DMS79 (cell line): ENCODE results near the gene TTC27.
"Not testable (repeated sequence)": the region's sequence is repeated elsewhere in the genome, so short reads cannot be mapped to it uniquely, and the experiment has no call there.

ENCODE experiments used
- DNase-seq: peaks from one replicate; lab custom pipeline; 2025; lab: John Stamatoyannopoulos, UW

The TTC27 gene

DNA sequence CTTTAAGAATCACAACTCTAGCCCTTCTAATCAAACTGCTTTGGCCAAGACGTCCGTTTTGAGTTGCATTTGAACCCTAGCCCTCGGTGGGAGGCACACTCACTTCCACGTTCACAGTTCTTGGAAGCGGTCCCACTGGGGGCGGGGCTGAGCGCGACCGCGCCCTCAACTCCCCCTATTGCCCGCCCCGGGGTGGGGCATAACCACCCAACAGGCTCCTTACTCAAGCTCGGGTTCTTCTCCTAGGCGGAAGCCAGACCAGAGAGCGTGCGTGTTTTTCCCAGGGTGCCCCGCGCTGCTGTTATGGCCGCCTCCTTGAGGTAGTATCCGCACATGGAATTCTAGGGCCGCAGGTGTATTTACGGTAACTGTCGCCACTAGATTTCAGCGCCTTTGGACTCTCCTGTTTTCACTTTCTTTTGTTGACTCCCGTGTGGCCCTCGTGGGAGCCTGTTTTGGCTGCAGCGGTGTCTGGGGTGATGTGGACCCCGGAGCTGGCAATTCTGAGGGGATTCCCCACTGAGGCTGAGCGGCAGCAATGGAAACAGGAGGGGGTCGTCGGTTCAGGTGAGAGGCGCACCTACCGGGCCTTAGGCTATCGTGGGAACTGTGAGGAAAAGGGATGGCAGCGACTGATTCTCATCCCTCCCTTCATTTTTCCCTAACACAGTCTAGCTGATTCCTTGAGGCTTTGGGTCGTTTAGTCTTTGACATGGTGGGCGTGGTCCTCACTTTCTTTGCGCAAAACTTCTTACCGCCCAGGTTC, at the start of gene TTC27:
TSS of gene TTC27 (plus strand) at position 237 of the 766 bp plus-strand sequence. CDS start at position 480, 243 bp downstream.
- peak; percentile 90 for DNase-seq

DNA sequence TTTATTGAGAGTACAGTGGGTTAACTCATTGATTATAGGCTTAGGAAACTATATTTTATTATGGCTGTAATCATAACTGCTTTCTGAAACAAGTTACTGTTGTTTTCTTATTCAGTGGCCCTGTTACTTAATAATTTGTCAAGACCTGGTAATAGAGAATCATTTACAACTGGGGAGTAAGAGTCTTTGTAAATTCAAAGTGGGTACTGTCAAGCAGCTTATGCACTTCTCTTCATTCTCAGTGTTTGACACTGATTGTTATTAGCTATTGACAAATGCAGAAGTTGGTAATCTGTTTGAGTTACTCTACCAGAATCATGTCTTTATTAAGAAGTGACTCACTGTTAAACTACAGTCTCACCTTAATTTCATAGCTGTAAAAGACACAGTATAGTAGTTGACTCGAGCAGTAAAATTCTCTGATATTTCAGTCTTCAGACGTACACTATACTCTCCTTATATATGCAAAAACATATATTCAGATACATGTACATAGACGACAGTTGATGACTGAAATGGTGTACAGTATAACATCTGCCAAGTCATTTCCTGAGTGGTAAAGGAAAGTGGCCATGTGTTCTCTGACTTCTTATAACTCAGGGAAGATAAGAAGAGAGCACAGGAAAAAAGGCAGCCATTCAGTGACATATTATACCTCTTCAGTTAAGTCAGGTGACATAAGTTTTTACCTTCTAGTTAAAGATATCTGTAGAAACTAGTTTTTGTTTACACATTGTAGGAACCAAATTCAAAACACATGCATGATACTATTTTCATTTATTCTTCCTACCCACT, 36.0 kb upstream of the TTC27 start:
- no peak for DNase-seq

DNA sequence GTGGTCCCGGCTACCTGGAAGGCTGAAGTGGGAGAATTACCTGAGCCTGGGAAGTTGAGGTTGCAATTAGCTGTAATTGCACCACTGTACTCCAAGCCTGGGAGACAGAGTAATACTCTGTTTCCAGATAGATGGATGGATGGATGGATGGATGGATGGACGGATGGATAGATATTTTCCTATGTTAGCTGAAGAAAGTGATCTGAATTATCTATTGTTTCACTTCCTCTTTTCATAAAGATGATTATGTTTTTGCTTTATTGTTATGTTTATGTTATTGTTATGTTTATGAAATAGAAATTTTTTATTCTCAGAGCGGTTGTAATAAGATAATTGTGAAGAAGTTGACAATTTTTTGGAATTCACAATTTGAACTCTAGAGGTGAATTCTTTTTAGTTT, 33.3 kb upstream of the TTC27 start:
- DNase-seq: no peak

DNA sequence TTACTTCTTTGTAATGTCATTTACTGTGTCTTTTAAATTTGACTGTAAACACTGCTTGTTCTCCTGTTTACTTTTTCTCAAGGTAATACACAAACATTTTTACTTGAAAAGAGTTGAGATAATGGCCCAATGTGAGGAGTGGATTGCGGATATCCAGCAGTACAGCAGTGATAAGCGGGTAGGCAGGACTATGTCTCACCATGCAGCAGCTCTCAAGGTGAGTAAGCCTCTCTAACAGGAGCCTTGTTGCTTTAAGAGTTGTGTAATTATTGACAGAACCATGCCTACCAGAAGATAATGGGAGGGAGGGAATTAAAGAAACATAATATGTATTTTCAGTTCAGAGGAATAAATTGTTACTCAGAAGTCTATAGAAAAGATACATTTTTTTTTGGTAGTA, 16.5 kb upstream of the TTC27 start:
- DNase-seq: no peak

DNA sequence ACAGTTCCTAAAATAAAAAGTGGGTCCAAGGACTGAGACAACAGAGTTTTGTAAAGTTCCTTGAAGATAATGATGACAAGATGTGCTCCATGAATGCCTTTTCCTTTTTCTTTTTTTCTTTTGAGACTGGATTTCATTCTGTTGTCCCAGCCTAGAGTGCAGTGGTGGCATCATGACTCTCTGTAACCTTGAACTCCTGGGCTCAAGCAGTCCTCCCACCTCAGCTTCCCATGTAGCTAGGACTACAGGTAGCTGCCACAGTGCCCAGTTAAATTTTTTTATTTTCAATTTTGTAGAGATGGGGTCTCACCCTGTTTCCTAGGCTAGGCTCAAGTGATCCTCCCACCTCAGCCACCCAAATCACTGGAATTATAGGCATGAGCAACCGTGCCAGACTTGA, 16.1 kb upstream of the TTC27 start:
- no peak for DNase-seq

DNA sequence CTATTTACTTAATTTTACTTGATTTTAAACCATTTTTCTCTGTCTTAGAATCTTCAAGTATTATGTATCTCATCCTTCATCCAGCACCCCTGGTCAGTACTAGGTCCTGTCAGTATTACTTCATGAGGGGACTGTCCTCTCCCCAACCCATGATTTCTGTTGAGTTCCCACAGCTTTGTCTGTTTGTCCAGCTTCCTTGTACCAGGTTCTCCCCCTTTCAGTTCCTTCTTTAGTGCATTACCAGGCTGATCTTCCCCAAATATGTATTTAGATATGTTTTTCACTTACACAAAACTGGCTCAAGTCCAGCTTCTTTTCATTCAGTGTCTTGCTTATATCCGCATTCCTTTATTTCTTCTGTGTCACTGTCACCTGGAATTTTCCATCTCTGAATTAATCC, 13.8 kb upstream of the TTC27 start:
- no peak for DNase-seq

DNA sequence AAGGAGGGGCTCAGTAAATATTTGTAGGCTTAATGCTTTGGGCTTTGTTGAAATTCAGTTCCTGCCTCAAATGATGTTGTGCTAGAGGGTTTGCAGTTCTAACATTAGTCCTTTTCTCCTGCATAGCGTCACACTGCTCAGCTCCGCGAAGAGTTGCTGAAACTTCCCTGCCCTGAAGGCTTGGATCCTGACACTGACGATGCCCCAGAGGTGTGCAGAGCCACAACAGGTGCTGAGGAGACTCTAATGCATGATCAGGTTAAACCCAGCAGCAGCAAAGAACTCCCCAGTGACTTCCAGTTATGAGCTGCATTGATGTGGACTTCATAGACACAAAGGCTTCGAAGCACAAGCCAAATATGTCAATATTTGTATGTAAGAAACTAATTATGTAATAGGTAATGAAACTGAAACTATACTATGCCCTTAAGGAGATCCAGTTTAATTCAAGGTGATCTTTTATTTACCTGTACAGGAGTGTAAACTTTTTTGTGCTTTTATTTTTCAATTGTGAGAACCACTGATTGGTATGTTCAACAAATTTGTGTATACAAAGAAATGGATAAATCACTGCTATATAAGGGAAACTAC, 10.2 kb upstream of the TTC27 start:
- DNase-seq: no peak

DNA sequence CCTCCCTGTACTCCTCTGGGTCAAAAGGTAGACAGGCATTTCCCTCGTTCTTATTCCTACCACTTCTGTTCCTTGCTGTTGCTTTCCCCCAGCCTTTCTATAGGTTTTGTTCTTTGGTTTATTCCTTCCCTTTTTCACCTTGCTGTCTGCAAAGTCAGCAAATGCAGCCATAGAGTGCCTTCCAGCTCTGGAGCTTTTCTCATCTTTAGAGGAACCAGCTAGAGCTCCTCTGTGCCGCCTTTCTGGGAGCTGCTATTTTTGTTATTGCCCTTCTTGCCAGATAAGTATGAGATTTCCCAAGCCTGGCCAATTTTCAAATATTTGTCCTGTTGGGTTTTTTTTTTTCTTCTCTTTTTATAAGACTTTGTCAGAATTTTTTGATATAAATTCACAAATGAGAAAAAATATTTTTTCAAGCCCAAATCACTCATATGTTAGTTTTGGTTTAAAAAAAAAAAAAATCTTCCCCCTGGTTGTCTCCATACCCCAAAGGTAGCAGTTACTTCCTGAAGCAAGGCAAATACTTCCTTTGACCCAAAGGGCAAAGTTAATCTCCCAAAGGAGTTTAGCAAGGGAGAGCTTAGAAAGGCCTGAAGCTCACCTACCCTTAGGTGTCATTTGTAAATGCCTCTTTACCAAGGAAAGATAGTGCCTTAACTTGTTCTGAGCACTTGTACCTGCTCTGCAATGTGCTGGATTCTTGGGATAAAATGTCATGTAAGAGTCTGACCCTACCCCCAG, 5.1 kb upstream of the TTC27 start:
- no peak for DNase-seq

DNA sequence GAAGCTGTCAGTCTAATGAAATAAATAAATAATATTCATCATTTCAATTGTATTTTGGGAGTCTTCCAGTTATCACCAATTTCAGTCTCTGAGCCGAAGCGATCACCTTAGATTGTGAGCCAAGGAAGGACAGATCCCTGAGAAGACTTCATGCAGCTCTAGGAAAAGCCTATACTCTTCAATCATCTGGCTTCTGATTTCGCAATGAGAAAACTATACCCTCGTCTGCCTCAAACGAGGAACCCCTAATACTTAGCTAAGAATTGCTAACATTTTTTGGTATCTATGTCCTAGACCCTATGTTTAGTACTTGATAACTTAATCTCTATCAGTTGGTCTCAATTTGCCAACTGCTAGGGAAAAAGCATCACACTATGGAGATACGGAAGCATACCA, 4.5 kb upstream of the TTC27 start:
- no peak for DNase-seq

DNA sequence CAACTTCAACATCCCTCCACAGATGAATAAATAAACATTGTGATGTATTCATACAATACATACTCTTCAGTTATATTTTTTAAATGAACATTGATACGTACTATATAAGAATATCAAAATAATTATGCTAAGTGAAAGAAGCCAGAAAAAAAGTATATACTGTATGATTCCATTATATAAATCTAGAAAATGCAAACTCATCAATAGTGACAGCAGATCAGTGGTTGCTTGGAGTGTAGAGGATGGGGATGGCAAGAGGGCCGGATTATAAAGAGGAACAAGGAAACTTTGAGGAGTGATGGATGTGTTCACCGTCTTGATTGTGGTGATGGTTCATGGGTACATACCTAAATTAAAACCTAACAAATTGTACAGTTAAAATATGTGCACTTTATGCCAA, 3.0 kb upstream of the TTC27 start:
- DNase-seq: no peak

DNA sequence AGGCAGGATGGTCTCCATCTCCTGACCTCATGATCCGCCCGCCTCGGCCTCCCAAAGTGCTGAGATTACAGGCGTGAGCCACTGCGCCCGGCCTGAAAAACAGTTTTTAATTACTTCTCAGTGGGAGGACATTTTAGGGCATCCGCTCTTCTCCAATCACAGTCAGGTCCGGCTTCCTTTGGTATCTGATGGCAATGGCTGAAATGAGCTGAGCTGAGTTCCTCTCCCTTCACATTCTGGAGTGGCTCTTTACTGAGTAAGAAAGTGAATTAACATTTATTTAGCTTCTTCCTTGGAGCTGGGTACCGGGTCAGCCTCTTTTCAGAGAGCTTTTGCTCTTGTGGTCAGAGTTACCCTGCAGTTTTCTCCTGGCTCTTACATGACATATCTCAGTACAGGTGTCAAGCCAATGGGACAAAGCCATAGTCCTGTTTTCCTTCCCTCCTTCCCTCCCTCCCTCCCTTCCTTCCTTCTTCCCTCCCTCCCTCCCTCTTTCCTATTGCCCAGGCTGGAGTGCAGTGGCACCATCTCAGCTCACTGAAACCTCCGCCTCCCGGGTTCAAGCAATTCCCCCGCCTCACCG, 1.1 kb upstream of the TTC27 start:
- no peak for DNase-seq

DNA sequence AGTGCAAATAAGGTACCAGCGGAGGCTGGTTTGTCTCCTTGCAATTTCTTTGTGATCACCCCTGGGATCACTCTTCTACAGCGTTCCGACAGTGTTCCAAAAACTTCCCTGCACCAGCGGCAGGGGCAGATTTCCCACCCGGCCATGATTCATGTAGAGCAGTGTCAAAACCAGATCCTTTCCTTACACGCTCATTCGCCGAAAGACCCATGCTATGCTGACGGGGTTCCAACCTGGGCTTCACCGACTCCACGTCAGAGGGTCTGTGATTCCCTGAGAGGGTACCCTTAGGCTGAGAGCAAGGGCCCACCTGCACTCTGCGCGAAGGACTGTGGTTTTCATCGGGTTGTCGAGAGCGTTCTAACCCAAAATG, 423 bp upstream of the TTC27 start:
- DNase-seq: no peak

DNA sequence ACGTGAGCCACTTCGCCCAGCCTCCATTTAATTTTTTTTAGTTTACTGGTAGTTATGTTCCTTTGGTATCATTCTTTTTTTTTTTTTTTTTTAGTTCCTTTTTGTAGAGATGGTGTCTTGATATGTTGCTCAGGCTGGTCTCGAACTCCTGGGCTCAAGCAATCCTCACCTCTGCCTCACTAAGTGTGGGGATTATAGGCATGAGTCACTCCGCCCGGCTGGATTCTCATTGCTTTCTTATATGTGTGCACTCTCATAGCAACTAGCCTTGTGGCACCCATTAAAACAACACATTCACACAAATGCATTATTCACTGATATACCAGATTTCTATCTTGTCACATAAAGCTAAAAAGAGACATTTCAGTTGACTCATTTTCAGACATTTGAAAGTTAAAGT, 4.2 kb downstream of the TTC27 start:
- no peak for DNase-seq

DNA sequence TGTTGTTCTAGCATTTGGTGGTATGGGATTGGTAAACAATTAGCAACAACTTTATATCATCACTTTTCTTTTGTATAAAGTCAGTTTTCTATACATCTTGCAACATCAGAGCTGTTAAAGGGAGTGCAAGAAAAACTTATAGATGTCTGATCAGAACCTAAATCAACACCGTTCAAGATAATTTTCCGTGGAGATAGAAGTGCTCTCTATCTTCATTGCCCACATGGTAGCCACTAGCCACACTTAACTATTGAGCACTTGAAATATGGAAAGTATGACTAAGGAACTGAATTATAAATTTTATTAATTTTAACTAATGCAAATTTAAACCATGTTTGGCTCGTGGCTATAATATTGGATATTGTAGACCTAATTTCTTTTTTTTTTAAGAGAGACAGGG, 5.2 kb downstream of the TTC27 start:
- DNase-seq: no peak

DNA sequence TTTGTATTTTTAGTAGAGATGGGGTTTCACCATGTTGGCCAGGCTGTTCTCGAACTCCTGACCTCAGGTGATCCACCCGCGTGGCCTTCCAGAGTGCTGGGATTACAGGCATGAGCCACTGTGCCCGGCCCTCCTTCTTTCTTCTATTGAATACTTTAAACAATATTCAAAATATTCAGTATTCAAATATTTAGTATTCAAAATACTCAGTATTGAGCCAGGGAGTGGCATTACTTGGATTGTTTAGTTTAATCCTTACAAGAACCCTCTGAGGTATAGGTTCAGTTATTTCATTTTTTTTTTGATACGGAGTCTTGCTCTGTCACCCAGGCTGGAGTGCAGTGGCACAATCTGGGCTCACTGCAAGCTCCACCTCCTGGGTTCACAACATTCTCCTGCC, 10.7 kb downstream of the TTC27 start:
- DNase-seq: not testable (repeated sequence)

DNA sequence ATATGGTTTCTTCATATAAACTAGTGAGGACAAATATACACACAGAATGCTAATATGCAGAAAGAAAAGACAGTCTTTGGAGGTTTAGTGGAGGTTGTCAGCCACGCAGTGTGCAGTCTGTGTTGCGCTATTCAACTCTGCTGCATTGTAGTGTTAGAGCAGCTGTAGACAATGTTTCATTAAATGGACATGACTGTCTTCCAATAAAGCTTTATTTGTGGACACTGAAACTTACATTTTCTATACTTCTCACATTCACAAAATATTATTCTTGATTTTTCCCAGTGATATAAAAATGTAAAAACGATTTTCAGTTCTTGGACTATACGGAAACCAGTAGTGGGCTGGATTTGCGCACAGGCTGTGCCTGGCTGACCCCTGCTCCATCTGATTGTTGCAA, 13.3 kb downstream of the TTC27 start:
- no peak for DNase-seq

DNA sequence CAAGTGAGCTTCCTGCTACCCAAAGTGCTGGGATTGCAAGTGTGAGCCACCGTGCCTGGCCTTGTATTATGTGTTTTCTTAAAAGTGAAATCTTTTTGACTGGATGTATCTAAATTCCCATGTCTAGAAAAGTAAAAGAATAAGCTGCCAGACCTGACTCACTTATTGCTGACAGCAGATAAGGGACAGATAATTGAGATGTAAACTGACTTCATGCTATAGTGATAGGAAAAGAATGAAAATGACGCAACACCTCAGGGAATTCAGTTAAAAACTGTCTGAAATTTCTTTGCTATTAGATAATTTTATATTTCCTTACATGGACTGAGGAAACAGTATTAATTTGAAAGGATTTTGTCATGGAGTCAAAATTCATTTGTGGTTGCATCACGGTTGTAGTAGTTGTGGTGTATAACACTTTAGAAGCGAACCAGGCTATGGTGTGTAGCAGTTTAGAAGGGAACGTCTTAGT, 19.4 kb downstream of the TTC27 start:
- no peak for DNase-seq

DNA sequence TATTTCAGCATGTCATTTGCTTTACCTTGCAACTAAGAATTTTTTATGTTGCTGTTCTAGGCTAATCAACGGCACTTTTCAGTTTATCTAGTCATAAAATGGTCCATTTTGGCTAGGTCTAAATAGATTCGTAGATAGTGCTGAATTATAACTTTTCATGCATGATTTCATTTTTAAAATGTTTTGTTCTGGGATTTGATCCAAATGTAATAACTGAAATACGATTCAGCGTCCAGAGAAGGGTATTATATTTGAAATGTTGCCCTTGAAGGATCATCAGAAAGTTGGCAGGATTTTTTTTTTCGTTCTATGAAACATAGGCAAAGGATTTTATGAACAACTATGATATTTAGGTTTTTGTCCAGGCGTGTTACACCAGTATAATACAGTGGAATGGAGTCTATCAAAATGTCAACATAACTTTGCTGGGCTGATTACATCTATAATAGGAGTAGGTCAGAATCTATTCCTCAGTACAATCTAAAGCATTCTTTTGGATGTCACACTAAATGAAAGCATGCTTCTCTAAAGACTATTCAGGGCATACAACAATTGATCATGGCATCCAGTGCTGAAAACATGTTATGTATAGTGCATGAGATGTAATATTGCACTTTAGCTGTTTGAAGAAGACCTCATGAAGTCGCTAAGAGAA, 24.8 kb downstream of the TTC27 start:
- DNase-seq: peak; percentile 79

DNA sequence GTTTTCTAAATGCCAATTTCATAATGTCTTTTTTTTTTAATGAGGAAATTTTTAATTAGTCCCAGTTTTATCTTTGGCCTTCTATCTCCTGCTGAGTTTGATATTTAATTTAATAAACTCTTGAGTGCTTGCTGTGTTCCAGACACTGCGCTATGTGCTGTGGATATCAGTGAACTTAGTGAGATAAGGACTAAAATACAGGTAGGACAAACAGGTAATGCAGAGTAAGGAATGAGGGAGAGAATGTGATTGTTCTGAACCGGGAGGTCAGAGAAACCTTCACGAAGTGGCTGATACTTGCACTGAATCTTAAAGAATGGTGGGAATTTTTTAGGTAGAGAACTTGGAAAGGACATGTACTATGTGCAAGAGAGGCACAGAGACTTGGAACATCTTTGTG, 28.2 kb downstream of the TTC27 start:
- DNase-seq: no peak

DNA sequence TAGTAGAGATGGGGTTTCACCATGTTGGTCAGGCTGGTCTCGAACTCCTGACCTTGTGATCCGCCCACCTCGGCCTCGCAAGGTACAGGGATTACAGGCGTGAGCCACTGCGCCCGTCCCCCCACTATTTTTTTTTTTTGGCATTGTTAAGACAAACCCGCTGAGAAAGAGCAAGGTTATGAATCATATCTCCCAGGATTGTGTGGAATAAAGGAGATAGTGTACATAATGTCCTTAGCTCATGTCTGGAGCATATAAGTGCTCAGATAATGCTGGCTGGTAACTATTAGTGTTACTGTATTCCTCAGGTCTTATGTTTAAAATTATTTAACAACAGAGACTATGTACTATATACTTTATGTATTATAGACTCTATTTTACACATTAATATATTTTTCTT, 36.0 kb downstream of the TTC27 start:
- no peak for DNase-seq

DNA sequence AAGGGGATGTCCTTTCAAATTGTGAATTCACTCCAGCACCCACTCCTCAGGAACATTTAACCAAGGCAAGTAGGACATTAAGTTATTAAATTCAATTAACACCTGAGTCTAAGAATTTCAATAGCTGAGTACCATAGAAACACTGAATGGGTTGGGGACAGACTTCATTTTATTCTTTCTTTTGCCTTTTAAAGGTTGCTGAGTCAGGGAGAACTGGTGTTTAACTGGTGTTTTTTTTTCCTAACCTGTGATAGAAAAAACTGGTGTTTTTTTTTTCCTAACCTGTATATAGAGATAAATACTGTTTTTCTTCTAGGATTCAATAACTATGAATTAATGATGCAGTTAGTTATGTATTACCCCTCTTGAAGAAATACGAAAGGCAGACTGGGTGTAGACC, 38.9 kb downstream of the TTC27 start:
- no peak for DNase-seq

DNA sequence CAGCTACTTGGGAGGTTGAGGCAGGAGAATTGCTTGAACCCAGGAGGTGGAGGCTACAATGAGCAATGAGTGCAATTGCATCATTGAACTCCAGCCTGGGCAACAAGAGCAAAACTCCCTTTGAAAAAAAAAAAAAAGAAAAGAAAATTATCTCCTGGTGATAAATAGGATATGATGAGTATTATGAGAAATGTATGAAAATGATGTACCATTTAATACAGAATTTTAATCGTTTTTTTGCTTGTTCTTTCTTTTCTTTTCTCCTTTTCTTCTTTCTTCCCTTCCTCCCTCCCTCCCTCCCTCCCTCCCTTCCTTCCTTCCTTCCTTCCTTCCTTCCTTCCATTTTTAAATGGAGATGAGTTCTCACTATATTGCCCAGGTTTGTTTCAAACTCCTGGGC, 40.4 kb downstream of the TTC27 start:
- no peak for DNase-seq
